ENCODE results near the gene CDCP2.
"Not testable (repeated sequence)": the region's sequence is repeated elsewhere in the genome, so short reads cannot be mapped to it uniquely, and the experiment has no call there.

Gene CDCP2

GRCh38 chr1:54169068-54169467 is 16.3 kb upstream of the CDCP2 start:
- H3K4me3 ChIP-seq (ENCODE audit: control insufficient read depth, low read depth, low read length) = no peak overlapping the region
- DNase-seq (ENCODE audit: low read depth) = no peak
- TF ChIP-seq CTCF (conservative IDR thresholded peaks at IDR 0.05; ENCODE audit: control insufficient read depth, insufficient read depth, low read depth, low read length) = no peak

DNA sequence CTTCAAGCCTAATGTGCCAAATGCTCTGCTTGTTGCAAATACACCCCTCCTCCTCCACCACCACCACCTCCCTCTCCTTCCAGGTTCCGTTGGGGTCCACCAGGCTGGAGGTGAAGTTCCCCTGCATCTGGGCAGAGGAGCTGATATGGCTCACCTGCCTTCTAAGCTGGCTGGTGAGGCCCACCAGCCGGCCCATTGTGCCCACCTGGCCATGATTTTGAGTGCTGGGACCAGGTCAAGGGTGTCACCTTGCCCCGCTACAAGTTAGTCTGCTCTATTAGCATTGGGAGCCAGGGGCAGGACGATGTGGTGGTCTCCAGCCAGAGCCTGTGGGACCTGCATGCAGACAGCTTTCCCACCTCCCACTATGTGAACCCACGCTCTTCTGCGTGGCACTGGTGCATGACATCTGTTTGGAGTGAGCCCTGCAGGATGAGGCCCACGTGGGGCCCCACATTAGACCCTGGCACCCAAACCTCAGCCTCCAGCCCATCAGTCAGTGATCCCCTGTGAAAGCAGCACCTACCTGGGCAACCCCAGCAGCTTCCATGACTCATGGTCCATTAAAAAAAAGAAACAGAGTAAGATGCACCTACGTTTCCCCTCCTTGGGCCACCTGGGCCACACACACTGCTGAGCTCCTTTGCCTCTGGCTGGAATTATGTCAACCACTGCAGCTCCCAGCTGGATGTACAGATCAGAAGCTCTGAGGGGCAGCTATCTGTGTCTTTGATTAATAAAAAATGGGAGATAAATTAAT is 15.6 kb upstream of the CDCP2 start:
- no peak overlapping the region for H3K4me3 ChIP-seq (ENCODE audit: control insufficient read depth, low read depth, low read length)
- no peak for DNase-seq (ENCODE audit: low read depth)
- no peak for TF ChIP-seq CTCF (conservative IDR thresholded peaks at IDR 0.05; ENCODE audit: control insufficient read depth, insufficient read depth, low read depth, low read length)

GRCh38 chr1:54167422-54168139 is 14.8 kb upstream of the CDCP2 start:
- DNase-seq (ENCODE audit: low read depth) = peak; percentile 68
- no peak for TF ChIP-seq CTCF (conservative IDR thresholded peaks at IDR 0.05; ENCODE audit: control insufficient read depth, insufficient read depth, low read depth, low read length)
- no peak overlapping the region for H3K4me3 ChIP-seq (ENCODE audit: control insufficient read depth, low read depth, low read length)

DNA sequence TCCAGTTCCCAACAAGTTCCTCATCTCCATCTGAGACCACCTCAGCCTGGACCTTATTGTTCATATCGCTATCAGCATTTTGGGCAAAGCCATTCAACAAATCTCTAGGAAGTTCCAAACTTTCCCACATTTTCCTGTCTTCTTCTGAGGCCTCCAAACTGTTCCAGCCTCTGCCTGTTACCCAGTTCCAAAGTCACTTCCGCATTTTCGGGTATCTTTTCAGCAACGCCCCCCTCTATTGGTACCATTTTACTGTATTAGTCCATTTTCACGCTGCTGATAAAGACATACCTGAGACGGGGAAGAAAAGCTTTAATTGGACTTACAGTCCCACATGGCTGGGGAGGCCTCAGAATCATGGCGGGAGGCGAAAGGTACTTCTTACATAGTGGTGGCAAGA is 13.6 kb upstream of the CDCP2 start:
- DNase-seq (ENCODE audit: low read depth); H3K4me3 ChIP-seq (ENCODE audit: control insufficient read depth, low read depth, low read length): not testable (repeated sequence)

- H3K4me3 ChIP-seq (ENCODE audit: control insufficient read depth, low read depth, low read length) = no peak overlapping the region
- no peak for TF ChIP-seq CTCF (conservative IDR thresholded peaks at IDR 0.05; ENCODE audit: control insufficient read depth, insufficient read depth, low read depth, low read length)
- no peak for DNase-seq (ENCODE audit: low read depth)
Measured at GRCh38 chr1:54165146-54165545, 12.3 kb upstream of the CDCP2 start.

GRCh38 chr1:54163573-54163972 is 10.8 kb upstream of the CDCP2 start:
- DNase-seq (ENCODE audit: low read depth) = no peak
- no peak for TF ChIP-seq CTCF (conservative IDR thresholded peaks at IDR 0.05; ENCODE audit: control insufficient read depth, insufficient read depth, low read depth, low read length)
- H3K4me3 ChIP-seq (ENCODE audit: control insufficient read depth, low read depth, low read length) = no peak overlapping the region

GRCh38 chr1:54163051-54163450 is 10.3 kb upstream of the CDCP2 start:
- TF ChIP-seq CTCF (conservative IDR thresholded peaks at IDR 0.05; ENCODE audit: control insufficient read depth, insufficient read depth, low read depth, low read length) = no peak
- no peak overlapping the region for H3K4me3 ChIP-seq (ENCODE audit: control insufficient read depth, low read depth, low read length)
- DNase-seq (ENCODE audit: low read depth) = no peak
